IPS DF 19.7 (cell line): Measurements from ENCODE around the gene PRR36.
"Not testable (repeated sequence)": the region's sequence is repeated elsewhere in the genome, so short reads cannot be mapped to it uniquely, and the experiment has no call there.

ENCODE experiments used
- DNase-seq: peaks from one replicate; pipeline ENCODE4 v3.0.0-alpha.2; 2013; ENCODE audit warnings: low read depth, low spot score

The PRR36 gene

DNA sequence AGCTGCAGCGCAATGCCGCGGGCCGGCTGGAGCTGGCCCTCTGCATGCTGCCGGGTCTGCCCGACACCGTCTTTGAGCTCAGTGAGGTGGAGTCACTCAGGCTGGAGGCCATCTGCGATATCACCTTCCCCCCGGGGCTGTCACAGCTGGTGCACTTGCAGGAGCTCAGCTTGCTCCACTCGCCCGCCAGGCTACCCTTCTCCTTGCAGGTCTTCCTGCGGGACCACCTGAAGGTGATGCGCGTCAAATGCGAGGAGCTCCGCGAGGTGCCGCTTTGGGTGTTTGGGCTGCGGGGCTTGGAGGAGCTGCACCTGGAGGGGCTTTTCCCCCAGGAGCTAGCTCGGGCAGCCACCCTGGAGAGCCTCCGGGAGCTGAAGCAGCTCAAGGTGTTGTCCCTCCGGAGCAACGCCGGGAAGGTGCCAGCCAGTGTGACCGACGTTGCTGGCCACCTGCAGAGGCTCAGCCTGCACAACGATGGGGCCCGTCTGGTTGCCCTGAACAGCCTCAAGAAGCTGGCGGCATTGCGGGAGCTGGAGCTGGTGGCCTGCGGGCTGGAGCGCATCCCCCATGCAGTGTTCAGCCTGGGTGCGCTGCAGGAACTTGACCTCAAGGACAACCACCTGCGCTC, 25.7 kb upstream of the PRR36 start:
- DNase-seq = no peak

DNA sequence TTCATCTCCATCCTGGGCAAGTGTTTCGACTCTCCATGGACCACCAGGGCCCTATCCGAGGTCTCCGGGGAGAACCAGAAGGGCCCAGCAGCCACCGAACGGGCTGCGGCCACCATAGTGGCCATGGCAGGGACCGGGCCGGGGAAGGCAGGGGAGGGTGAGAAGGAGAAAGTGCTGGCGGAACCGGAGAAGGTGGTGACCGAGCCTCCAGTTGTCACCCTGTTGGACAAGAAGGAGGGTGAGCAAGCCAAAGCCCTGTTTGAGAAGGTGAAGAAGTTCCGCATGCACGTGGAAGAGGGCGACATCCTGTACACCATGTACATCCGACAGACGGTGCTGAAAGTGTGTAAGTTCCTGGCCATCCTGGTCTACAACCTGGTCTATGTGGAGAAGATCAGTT, 24.8 kb upstream of the PRR36 start:
- DNase-seq = no peak

DNA sequence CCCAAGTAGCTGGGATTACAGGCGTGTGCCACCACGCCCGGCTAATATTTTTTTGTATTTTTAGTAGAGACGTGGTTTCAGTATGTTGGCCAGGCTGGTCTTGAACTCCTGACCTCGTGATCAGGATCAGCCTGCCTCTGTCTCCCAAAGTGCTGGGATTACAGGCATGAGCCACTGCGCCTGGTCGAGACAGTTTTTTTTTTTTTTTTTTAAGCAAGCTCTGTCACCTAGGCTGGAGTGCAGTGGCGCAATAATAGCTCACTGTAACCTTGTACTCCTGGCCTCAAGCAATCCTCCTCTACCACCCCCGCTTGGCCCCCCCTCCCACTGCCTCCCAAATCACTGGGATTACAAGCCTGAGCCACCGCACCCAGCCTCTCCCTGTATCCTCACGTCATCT, 23.1 kb upstream of the PRR36 start:
- no peak for DNase-seq

DNA sequence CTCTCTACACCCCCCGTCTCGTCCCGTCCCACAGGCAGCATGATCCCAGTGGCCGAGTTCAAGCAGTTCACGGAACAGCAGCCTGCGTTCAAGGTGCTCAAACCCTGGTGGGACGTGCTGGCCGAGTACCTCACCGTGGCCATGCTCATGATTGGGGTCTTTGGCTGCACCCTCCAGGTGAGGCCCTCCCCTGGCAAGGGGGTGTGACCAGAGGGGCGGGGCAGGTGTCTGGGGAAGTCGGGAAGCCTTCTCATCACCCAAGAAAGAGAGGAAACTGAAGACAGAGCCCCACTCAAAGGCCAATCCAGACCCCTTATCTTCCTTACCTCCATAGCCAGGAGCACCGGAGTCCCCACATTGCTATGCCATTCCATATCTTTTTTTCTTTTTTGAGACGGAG, 21.4 kb upstream of the PRR36 start:
- no peak for DNase-seq

DNA sequence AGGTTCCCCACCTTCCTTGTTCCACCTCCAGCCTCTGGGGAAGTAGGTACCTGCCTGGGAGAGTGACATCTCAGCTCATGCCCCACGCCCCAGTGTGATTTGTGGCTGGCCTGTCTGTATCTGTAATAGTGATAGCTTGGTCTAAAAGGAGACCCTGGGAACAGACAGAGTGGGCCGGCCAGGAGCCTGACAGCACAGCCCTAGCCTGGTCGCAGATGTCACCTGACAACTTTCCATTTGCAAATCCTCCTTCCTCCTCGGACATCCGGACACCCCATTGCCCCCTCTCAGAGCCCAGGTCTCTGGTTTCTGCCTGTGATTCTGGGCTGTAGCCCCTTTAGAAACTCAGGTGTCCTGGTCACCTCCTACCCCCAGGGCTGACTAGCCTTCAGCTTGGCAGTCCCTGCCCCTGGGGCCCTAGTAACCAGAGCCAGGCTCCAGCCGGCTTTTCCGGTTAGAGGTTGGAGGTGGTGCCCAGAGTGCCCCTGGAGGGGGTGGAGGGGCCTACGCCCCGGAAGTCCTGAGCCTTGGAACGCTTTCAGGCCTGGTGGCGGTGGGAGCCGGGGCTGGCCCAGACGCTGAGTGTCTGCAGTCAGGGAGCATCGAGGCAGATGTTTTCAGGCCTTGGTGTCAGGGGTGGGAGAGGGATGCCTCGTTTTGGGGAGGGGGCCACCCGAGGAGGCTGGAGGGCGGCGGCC, 20.6 kb upstream of the PRR36 start:
- DNase-seq = no peak

DNA sequence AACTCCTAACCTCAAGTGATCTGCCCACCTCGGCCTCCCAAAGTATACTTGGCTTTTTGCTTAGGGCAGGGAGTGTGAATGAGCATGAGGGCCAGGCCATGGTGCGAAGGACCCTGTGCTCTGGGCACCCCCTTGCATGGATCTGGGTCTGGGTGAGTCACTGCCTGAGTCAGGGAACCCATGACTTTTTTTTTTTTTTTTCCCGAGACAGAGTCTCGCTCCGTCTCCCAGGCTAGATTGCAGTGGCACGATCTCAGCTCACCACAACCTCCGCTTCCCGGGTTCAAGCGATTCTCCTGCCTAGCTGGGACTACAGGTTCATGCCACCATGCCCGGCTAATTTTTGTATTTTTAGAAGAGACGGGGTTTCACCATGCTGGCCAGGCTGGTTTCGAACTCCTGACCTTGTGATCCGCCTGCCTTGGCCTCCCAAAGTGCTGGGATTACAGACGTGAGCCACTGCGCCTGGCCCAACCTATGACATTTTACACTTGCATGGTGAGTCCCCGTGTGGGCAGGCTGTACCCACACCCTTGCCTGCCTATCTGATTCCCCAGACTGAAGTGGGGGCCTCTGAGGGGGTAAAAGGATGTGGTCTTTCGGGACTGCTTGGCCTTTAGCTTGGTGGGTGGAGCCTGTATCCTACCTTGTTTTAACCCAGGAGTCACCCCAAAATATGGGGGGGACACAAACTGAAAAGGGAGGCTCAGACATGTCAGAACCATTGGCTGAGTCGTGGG, 19.3 kb upstream of the PRR36 start:
- DNase-seq = not testable (repeated sequence)

DNA sequence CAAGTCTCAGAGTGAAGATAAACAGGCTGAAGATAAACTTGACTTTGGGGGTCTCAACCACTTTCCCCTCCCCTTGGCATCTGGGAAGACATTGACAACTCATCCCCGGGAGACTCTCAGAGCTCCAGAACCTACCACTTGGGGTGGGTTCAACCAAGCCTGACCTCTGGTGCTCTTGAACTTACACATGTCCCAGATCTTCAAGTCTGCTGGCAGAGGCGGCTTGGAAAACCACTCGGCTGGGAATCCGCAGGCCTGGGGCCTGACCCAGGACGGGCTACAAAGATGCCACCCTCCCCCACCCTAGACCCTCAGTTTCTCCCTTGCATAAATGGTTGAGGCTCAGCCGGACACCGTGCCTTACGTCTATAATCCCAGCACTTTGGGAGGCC, 14.6 kb upstream of the PRR36 start:
- no peak for DNase-seq

DNA sequence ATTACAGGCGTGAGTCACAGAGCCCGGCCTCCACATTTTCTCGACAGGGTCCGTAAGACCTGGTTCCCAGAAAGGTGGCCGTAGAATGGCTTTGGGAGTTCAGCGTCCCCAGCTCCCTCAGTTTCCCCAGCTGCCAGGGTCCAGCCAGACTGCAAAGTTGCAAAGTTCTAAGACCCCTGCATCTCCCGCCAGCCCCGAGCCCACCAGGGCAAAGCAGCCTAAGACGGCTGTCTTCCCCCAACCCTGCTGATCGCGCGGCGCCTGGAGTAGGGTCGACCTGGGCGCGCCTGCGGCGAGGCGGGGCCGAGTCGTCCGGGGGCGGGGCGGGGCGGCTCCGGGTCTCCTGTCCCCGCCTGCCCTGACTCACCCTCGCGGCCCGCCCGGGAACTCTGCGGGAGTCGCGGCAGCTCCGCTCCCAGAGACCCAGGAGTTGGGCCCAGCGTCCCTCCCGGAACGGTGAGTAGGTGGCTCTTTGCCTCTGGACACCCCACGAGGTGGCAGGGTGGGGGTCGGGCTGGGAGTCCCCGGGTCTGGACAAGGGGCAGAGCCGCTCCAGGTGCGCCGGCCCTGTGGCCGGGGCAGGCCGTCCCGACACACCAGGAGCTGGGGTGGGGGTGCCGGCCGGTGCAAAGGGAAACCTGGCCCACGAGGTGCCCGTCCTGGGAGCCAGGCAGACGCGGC, 14.1 kb upstream of the PRR36 start, which contains the start of gene LRRC8E:
LRRC8E (plus strand) TSS at position 366 of the 681 bp plus-strand sequence. CDS start 7,094 bp downstream, outside the sequence.
- DNase-seq = no peak

DNA sequence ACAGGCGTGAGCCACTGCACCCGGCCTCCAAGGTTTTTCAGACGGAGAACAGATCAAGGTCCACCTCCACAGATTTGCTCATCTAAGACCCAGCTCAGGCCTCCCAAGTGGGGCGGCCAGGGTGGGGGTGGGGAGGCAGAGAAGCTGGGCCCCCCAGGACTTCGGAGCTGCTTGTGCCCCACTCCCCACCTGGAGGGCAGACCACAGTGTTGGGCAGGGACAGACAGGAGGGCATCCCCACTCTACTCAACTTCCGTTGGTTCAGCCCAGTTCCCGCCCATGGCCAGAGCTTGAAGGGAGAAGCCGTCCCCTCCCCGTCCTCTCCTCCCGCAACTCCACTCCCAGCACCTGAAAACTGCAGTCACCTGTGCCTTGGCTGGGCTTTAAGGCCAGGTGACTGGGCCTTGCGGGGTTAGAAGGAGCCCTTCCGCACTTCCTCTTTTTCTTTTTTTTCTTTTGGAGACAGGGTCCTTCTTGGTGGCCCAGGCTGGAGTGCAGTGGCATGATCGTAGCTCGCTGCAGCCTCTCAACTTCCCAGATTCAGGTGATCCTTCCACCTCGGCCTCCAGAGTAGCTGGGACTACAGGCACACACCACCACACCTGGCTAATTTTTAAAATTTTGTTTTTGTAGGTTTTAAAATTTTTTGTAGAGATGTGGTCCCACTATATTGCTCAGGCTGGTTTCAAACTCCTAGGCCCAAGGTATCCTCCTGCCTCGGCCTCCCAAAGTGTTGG, 13.4 kb upstream of the PRR36 start:
- no peak for DNase-seq

DNA sequence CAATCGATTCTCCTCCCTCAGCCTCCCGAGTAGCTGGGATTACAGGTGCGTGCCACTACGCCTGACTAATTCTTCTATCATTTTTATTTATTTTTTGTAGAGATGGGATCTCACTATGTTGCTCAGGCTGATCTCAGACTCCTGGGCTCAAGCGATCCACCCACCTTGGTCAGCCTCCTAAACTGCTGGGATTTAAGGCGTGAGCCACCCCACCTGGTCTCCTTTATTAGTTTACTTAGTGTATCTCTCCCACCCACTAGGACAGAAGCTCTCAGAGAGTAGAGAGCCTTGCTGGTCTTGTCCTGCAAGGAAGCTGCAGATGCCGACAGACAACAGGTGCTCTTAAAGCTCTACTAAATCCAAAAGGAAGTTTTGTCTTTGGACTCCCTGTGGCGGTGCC, 11.6 kb upstream of the PRR36 start:
- no peak for DNase-seq

DNA sequence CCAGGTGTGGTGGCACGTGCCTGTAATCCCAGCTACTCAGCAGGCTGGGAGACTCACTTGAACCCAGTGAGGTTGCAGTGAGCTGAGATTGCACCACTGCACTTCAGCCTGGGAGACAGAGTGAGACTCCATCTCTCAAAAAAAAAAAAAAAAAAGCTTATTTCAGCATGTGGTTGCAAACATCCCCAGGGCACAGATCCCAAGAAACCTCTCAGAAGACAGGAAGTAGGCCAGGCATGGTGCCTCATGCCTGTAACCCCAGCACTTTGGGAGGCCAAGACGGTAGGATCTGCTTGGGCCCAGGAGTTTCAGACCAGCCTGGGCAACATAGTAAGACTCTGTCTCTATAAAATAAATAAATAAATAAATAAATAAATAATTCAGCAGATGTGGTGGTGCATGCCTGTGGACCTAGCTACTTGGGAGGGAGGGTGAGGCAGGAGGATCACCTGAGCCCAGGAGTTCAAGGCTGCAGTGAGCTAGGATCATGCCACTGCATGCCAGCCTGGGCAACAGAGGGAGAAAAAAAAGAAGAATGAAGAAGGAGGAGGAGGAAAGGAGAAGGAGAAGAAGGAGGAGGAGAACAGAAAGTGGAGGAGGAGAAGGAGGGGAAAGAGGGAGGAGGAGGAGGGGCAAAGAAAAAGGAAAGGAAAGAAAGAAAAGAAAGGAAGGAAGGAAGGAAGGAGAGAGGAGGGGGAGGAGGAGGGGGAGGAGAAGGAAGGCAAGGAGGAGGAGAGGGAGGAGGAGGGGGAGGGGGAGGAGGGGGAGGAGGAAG, 9.8 kb upstream of the PRR36 start:
- DNase-seq = no peak

DNA sequence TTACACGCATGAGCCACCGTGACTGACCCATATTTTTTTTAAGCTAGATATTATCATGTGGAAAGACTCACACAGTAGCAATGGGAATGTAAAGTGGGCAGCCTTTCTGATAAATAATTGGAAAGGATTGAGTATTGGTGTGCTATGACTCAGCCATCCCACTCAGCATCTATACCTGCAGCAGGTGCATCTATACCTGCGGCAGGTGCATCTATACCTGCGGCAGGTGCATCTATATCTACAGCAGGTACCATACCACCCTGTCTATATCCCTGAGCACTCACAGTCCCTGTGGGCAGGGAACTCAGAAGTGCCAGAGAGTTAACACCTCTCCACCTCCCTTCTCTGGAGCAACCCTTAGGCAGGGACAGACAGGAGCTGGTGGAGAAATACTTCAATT, 8.9 kb upstream of the PRR36 start:
- DNase-seq = no peak

DNA sequence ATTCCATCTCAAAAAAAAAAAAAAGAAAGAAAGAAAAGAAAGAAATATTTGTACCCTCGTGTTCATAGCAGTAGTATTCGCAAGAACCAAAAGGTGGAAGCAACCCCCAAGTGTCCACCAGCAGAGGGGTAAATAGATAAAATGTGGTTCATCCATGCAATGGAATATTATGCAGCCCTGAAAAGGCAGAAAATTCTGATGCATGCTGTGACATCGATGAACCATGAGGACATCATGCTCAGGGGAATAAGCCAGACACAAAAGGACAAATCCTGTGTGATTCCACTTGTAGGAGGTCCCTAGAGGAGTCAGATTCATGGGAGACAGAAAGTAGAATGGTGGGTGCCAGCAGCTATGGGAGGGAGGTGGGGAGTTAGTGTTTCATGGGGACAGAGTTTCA, 7.7 kb upstream of the PRR36 start:
- DNase-seq = no peak

DNA sequence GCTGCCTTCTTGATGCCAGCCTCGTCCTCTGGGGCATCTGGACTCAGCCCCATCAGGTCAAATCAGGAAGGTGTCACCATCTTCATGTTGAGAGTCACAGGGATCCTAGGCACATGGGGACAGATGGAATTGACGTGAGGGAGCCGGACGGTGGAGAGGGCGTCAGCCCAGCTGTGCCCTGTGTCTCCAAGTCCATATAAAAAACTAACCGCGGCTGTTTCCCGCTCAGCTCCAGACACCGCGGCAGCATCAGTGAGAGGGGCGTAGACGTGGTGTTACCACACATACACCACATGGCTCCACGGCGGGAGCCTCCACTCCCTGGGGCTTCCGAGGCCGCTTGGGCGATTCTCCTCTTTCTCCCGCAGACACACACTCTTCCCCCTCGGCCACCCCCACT, 5.6 kb upstream of the PRR36 start:
- DNase-seq = no peak

DNA sequence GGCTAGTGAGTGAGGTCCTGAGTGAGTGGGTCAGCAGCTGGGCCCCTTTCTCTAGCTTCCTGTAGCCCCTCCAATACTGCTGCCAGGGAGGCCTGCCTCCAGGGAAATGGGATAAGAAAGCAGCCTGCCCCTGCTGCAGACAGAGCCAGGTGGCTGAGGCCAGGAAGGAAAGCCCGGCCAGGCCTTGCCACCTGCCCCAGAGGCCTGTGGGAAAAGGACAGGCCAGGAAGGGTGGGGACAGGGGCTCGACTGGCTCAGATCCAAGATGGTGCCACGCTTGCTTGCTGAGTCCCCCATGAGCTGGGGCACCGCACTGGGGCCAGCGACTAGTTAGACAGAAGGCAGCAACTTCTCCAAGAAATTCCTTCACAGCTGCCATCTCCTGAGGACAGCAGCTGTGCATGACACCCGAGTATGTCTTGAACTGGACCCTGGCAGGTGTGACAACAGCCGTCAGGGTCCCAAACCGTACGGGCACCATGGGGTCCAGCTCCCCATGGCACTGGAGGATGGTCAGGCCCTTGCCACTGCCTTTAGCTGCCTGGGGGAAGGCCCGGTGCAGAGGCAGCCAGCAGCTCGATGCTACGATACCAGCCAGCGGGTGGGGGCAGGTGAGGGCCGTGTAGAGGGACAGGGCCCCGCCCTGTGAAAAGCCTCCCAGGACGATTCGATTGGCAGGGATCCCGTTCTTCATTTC, 5.1 kb upstream of the PRR36 start:
- no peak for DNase-seq

DNA sequence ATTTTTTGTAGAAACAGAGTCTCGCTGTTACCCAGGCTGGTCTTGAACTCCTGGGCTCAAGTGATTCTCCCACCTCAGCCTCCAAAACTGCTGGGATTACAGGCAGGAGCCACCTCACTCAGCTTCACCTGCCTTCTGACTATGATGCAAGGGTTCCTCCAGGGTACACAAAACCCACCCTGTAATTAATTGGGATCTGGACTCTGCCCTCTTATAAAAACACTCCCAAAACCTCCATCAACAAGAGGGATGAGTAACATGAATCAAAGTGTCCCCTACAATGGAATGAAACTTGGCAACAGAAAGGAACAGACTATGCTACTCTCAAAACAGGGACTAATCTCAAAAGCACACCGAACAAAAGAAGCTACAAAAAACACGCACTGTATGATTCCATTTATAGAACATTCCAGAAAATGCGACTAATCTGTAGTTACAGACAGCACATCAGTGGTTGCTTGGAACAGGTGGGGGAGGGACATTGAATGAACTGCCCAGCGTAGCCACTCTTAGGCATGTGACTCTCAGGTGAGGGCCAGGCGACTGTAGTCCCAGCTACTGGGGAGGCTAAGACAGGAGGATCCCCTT, 3.2 kb upstream of the PRR36 start:
- no peak for DNase-seq

DNA sequence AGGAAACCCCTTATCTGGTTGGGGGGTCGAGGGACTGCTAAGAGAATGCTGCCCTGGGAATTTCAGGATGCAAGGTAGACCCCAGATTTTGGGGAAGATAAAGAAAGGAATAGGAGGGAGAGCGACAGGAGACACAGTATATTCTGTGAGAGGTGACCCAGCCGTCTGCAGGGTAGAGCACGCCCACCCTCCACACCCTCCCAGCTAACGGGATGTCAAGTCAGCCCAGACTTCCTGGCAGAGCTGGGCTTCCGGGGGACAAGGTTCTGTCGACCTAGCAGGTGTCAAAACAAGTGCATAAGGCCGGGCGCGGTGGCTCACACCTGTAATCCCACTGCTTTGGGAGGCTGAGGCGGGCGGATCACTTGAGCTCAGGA, 695 bp upstream of the PRR36 start:
- DNase-seq = no peak

DNA sequence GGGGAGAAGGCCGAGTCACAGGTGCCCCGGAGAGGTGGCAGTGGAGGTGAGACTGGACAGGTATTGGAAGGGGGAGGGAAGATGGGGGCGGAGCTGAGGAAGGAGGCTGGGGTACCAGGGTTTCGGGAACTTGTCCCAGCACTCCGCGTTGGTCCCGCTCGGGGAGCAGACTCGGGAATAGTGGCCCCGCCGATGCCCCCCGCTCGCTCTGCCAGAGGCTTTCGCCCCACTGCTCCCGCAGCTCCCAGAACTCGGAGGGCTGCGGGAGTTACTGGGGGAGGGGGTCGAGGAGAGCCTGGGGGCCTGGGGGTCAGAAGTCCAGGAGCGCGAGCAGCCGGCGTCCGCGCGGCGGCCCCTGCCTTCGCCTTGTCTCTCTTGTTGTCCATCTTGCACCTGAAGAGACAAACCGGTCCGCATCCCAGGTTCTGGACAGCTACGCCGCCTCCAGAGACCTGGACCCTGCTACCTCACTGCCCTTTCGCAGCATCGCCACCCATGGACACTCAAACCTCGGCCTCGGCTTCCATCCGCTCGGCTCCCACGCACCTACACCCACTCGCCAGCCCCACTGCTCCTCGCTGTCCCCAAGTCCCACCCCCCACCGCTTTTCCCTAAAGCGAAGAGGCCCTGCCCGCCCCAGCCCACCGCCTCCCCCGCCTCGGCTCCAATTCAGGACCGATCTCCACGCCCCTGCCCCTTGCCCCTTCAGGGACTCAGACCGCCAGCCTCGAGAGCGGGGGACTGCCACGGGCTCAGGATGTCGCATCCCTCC, 700 bp downstream of the PRR36 start:
- DNase-seq = no peak
